ENCODE results near the gene VASN. TPM values are rescaled to one million over a fixed set of nuclear protein-coding genes. Genes with fewer than 3 reads are reported as not detected.

The VASN gene
- total RNA-seq, 2 experiments from 2014 or later, result not detected

DNA sequence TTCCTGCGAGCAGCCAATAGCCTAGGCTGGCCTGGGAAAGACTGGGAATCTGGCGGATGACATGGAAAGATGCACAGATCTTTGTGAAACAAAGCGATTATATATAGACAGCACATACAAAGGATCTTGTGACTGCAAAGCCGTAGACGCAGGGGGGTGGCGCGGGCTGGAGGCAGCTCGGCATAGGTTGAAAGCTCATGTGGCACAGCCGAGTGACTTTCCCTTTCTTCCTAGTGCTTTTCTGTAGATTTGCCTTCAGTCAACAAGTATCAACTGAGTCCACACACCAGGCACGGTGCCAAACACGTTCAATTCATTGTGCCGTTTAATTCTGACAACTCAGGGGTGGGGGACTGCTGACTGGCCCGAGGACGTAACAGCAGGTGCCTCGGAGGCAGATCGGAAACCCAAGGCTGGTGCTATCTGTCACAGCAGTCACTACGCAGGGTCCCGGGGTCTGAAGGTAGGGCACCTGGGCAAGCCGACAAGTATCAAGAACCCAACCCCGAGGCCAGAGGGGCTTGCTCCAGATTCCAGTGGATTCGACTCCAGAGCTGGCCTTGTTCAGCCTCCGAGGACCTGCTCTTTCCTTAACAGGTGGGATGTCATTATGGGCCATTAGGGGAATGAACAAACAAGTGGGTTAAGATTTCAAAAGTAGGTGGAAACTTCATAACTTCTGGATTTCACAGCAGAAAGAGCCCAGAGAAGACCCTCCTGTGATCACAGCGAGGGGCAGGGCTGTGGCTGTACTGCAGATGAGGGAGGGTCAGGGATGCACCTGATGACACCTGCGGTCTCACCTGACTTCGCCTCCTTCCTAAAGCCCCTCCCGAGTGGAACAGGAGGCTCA, 26.4 kb upstream of the VASN start:
- Histone ChIP-seq H3K79me2 (ENCODE audit: insufficient read depth, low read depth, low read length) (peaks cover 52% of the 10 kb centered on the region), H4K20me1 (ENCODE audit: insufficient read depth, low read length) (peaks cover 5% of the 10 kb centered on the region), H3K9me2 (ENCODE audit: insufficient read depth, low read length) (no peaks in the 10 kb centered on the region), H3K36me3 (ENCODE audit: insufficient read depth, low read length) (peaks cover 68% of the 10 kb centered on the region), H3K4me2 (ENCODE audit: low read length) (no peak overlapping the region), H3K27ac (ENCODE audit: low read depth, low read length, poor library complexity, severe bottlenecking) (no peak overlapping the region), H2AFZ (ENCODE audit: low read length) (no peak overlapping the region), H3K9me3 (ENCODE audit: low read length) (no peaks in the 10 kb centered on the region), H3K4me3 (ENCODE audit: low read depth, low read length, poor library complexity, severe bottlenecking) (no peak overlapping the region), H3K4me1 (ENCODE audit: insufficient read depth, low read length, poor library complexity, severe bottlenecking) (peaks cover 9% of the 10 kb centered on the region)
- intact Hi-C loops (cut with micrococcal nuclease; ENCODE audit: unreplicated experiment), result no loop called here
- TF ChIP-seq EZH2phosphoT487 (IDR thresholded peaks at IDR 0.05; ENCODE audit: borderline replicate concordance, low read depth, low read length), result no peak
- TF ChIP-seq, protein P1, sequence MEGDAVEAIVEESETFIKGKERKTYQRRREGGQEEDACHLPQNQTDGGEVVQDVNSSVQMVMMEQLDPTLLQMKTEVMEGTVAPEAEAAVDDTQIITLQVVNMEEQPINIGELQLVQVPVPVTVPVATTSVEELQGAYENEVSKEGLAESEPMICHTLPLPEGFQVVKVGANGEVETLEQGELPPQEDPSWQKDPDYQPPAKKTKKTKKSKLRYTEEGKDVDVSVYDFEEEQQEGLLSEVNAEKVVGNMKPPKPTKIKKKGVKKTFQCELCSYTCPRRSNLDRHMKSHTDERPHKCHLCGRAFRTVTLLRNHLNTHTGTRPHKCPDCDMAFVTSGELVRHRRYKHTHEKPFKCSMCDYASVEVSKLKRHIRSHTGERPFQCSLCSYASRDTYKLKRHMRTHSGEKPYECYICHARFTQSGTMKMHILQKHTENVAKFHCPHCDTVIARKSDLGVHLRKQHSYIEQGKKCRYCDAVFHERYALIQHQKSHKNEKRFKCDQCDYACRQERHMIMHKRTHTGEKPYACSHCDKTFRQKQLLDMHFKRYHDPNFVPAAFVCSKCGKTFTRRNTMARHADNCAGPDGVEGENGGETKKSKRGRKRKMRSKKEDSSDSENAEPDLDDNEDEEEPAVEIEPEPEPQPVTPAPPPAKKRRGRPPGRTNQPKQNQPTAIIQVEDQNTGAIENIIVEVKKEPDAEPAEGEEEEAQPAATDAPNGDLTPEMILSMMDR (conservative IDR thresholded peaks at IDR 0.05; ENCODE audit: low read length), result no peak
- ChIA-PET CTCF (ENCODE audit: unreplicated experiment) (no interaction called here), POLR2A (interaction anchor here (0.8 kb wide), 1 partner anchor 25 kb away, joined by 3 read pairs; no protein-coding TSS in a partner anchor)
- BruUV-seq (replicated peaks), result no TSS peak
- no peak for DNase-seq (ENCODE audit: low spot score)

DNA sequence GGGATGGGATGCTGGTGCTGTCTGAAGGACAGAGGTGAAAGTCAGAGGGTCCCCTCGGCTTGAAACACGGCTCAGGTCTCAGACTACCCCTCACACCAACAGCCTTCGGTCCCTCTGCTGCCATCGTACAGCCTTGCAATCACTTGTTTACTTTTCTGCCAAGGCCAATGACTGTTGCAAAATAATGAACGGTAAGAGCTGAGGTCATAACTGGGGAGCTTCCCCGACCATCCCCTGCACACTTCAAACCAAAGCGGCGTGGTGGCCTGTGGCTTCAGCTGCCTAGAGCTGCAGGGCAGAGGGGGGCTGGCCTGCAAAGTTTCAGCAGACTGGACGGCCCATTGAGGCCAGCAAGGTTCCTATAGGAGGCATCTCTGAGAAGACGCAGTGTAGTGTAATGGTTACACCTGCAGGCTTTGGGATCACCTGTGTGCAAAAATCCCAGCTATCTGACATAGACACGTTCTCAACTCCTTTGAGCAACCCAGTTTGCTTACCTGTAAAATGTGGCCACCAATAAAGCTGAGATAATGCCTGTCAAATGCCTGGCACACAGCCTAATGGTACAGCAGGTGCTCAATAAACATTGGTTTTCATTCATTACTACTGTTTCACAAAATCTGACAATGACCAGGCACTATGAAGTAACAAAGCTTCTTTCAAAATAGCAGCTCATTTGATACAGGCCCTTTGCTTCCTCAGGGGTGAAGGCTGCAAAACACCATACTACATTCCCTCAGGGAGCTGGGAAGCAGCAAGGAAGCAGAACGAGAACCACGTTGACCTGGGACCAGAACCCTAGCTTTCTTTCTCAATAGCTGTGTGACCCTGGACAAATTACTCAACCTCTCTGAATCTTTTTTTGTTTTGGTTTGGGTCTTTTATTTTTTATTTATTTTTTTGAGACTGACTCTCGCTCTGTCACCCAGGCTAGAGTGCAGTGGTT, 25.5 kb upstream of the VASN start:
- ChIA-PET POLR2A (no interaction called here), CTCF (ENCODE audit: unreplicated experiment) (no interaction called here)
- no peak for DNase-seq (ENCODE audit: low spot score)
- BruUV-seq (replicated peaks), result TSS peak; percentile 37
- Histone ChIP-seq H3K9me3 (ENCODE audit: low read length) (no peaks in the 10 kb centered on the region), H3K4me1 (ENCODE audit: insufficient read depth, low read length, poor library complexity, severe bottlenecking) (peaks cover 9% of the 10 kb centered on the region), H3K27ac (ENCODE audit: low read depth, low read length, poor library complexity, severe bottlenecking) (no peak overlapping the region), H3K9me2 (ENCODE audit: insufficient read depth, low read length) (no peaks in the 10 kb centered on the region), H4K20me1 (ENCODE audit: insufficient read depth, low read length) (peaks cover 5% of the 10 kb centered on the region), H3K36me3 (ENCODE audit: insufficient read depth, low read length) (peaks cover 59% of the 10 kb centered on the region), H3K4me2 (ENCODE audit: low read length) (no peak overlapping the region), H2AFZ (ENCODE audit: low read length) (no peak overlapping the region), H3K4me3 (ENCODE audit: low read depth, low read length, poor library complexity, severe bottlenecking) (no peak overlapping the region), H3K79me2 (ENCODE audit: insufficient read depth, low read depth, low read length) (peaks cover 60% of the 10 kb centered on the region)
- TF ChIP-seq EZH2phosphoT487 (IDR thresholded peaks at IDR 0.05; ENCODE audit: borderline replicate concordance, low read depth, low read length), result no peak
- TF ChIP-seq, protein P1 (conservative IDR thresholded peaks at IDR 0.05; ENCODE audit: low read length), result no peak
- intact Hi-C loops (cut with micrococcal nuclease; ENCODE audit: unreplicated experiment), result no loop called here
